GM12878 (cell line): ENCODE results near the gene CCNY. TPM values are rescaled to one million over a fixed set of nuclear protein-coding genes. Genes with fewer than 3 reads are reported as not detected.

Experiments used
- ATAC-seq: fragments of 200-7000 bp; cut with Tn5 transposase; 3 replicates; pipeline ENCODE4 v1.9.1; 2020; ENCODE audit warnings: mild to moderate bottlenecking, moderate library complexity
- BruUV-seq: library from RNA; stranded (reverse); fragments of 400-500 nt; replicated peaks from 2 replicates; lab custom pipeline; 2021; lab: Mats Ljungman, UMichigan
- CTCF ChIA-PET: fragments of 300-600 bp; sonication (Branson Sonifier 250); formaldehyde crosslinking; extraction: SDS; loops from one replicate; lab custom pipeline; 2021; ENCODE audit warnings: inconsistent platforms; lab: Yijun Ruan, JAX
- POLR2A ChIA-PET: fragments of 350-600 bp; formaldehyde crosslinking; extraction: SDS; loops from one replicate; lab custom pipeline; 2021; ENCODE audit warnings: inconsistent platforms; lab: Charles Lee
- RAD21 ChIA-PET: fragments of 300-600 bp; sonication (Branson Sonifier 250); formaldehyde crosslinking; loops from one replicate; lab custom pipeline; 2023; ENCODE audit warnings: antibody characterized with exemption; ENCODE audit not compliant: unreplicated experiment; lab: Charles Lee
- SMC1A ChIA-PET: fragments of 300-600 bp; sonication (Branson Sonifier 250); formaldehyde crosslinking; loops from one replicate; lab custom pipeline; 2023; ENCODE audit not compliant: unreplicated experiment, uncharacterized antibody; lab: Charles Lee
- DNase-seq: peaks from one replicate; pipeline ENCODE4 v3.0.0-alpha.2; 2011; ENCODE audit warnings: low read depth, low spot score
- FAIRE-seq: peaks from 3 replicates; lab custom pipeline; 2011; peaks lifted over from hg19 to GRCh38; lab: Jason Lieb, UNC
- H2AFZ ChIP-seq: 2 replicates; pipeline ENCODE4 v1.6.0; 2011; ENCODE audit warnings: low read depth, low read length, control low read depth; ENCODE audit not compliant: control insufficient read depth
- H3K27ac ChIP-seq: 2 replicates; pipeline ENCODE4 v1.5.1; 2011; ENCODE audit warnings: control low read depth; ENCODE audit not compliant: control insufficient read depth, insufficient read depth
- H3K27me3 ChIP-seq, 2 experiments: replicated peaks in 1 of 2; 2 replicates each; pipeline versions ENCODE4 v1.6.0 to v1.6.1; 2011; ENCODE audit warnings: low read length in 1 of 2; ENCODE audit not compliant: control insufficient read depth in 2 of 2, insufficient read depth in 2 of 2
- H3K36me3 ChIP-seq, 2 experiments: 2 replicates each; pipeline ENCODE4 v1.5.1; 2011; ENCODE audit warnings: low read length in 1 of 2; ENCODE audit not compliant: control insufficient read depth in 2 of 2, insufficient read depth in 2 of 2
- H3K4me1 ChIP-seq: 2 replicates; pipeline ENCODE4 v1.6.1; 2011; ENCODE audit warnings: mild to moderate bottlenecking, low read length, moderate library complexity, mixed read lengths; ENCODE audit not compliant: control insufficient read depth, insufficient read depth
- H3K4me2 ChIP-seq: 2 replicates; pipeline ENCODE4 v1.6.0; 2011; ENCODE audit warnings: control low read depth; ENCODE audit not compliant: control insufficient read depth, insufficient read depth
- H3K4me3 ChIP-seq: fragments of 200-600 bp; sonication (generic); 2 replicates; pipeline ENCODE4 v1.5.1; 2016
- H3K79me2 ChIP-seq: 2 replicates; pipeline ENCODE4 v1.6.0; 2011; ENCODE audit warnings: low read length; ENCODE audit not compliant: control insufficient read depth, insufficient read depth
- H3K9ac ChIP-seq: 2 replicates; pipeline ENCODE4 v1.8.0; 2011; ENCODE audit warnings: low read length, control low read depth, mixed read lengths; ENCODE audit not compliant: control insufficient read depth, insufficient read depth
- H3K9me3 ChIP-seq: replicated peaks from 3 replicates; pipeline ENCODE4 v1.5.1; 2011; ENCODE audit warnings: mild to moderate bottlenecking, low read length; ENCODE audit not compliant: control insufficient read depth, insufficient read depth
- H4K20me1 ChIP-seq: 2 replicates; pipeline ENCODE4 v1.6.0; 2011; ENCODE audit not compliant: control insufficient read depth, insufficient read depth
- BHLHE40 ChIP-seq, 2 experiments: fragments of 450-650 bp in 1 of 2; IDR thresholded peaks; 2 replicates each; pipeline ENCODE4 v1.6.1; 2011 to 2017; ENCODE audit warnings: low read depth in 2 of 2, borderline replicate concordance in 1 of 2, improper control_type of control experiment in 1 of 2, low read length in 1 of 2, mild to moderate bottlenecking in 1 of 2
- FOXK2 ChIP-seq: fragments of 450-650 bp; IDR thresholded peaks from 2 replicates; pipeline ENCODE4 v1.6.1; 2017; ENCODE audit warnings: mild to moderate bottlenecking, moderate library complexity
- FOXM1 ChIP-seq: IDR thresholded peaks from 2 replicates; pipeline ENCODE4 v1.6.1; 2012; ENCODE audit warnings: low read depth, mild to moderate bottlenecking, inconsistent platforms, low read length, moderate library complexity
- HDAC6 ChIP-seq: fragments of 200-600 bp; sonication (generic); IDR thresholded peaks from one replicate; pipeline ENCODE4 v1.8.0; 2017; ENCODE audit warnings: antibody characterized with exemption; ENCODE audit not compliant: unreplicated experiment
- JUNB ChIP-seq: IDR thresholded peaks from 2 replicates; pipeline ENCODE4 v1.6.1; 2016; ENCODE audit warnings: antibody characterized with exemption, mild to moderate bottlenecking
- NFYB ChIP-seq: IDR thresholded peaks from 2 replicates; pipeline ENCODE4 v1.6.1; 2011; ENCODE audit warnings: low read depth, mild to moderate bottlenecking, low read length, improper control_type of control experiment, moderate library complexity; ENCODE audit not compliant: insufficient read depth
- NR2C1 ChIP-seq: fragments of 450-650 bp; IDR thresholded peaks from 2 replicates; pipeline ENCODE4 v1.6.1; 2017; ENCODE audit warnings: antibody characterized with exemption, mild to moderate bottlenecking, moderate library complexity
- NR2C2 ChIP-seq: IDR thresholded peaks from 2 replicates; pipeline ENCODE4 v1.6.1; 2011; ENCODE audit warnings: borderline replicate concordance, low read depth; ENCODE audit not compliant: control insufficient read depth, insufficient read length
- NRF1 ChIP-seq: conservative IDR thresholded peaks from 2 replicates; pipeline ENCODE4 v1.6.1; 2011; ENCODE audit warnings: mild to moderate bottlenecking, low read depth, low read length, improper control_type of control experiment
- POLR2AphosphoS5 ChIP-seq: IDR thresholded peaks from 2 replicates; pipeline ENCODE4 v1.6.1; 2011; ENCODE audit warnings: mild to moderate bottlenecking, low read length, inconsistent platforms
- POU2F2 ChIP-seq: IDR thresholded peaks from 3 replicates; pipeline ENCODE4 v1.6.1; 2011; ENCODE audit warnings: low read depth, mild to moderate bottlenecking, low read length, borderline replicate concordance
- SIN3A ChIP-seq: IDR thresholded peaks from 2 replicates; pipeline ENCODE4 v1.6.1; 2012; ENCODE audit warnings: low read depth, low read length, improper control_type of control experiment
- STAT3 ChIP-seq: IDR thresholded peaks from 2 replicates; pipeline ENCODE4 v1.6.1; 2011; ENCODE audit warnings: low read depth, low read length, improper control_type of control experiment
- TCF12 ChIP-seq: IDR thresholded peaks from 2 replicates; pipeline ENCODE4 v1.6.1; 2011; ENCODE audit warnings: low read depth, mild to moderate bottlenecking, low read length
- TCF7 ChIP-seq: IDR thresholded peaks from 2 replicates; pipeline ENCODE4 v1.6.1; 2014; ENCODE audit warnings: antibody characterized with exemption, borderline replicate concordance
- ZNF622 ChIP-seq: fragments of 450-650 bp; IDR thresholded peaks from 2 replicates; pipeline ENCODE4 v1.6.1; 2017; ENCODE audit warnings: mild to moderate bottlenecking, inconsistent platforms
- WGBS: methylation state at CpG from one replicate; pipeline ENCODE4 v1.1.6; 2016; ENCODE audit warnings: low lambda C conversion rate; ENCODE audit not compliant: insufficient replicate concordance, insufficient coverage; ENCODE audit errors: missing lambda C conversion rate; 5-methylcytosine and 5-hydroxymethylcytosine counted together
- in situ Hi-C: fragments of 300-500 bp; cut with MboI; formaldehyde crosslinking; loops from 9 replicates; pipeline ENCODE4 v1.14.3; 2018; ENCODE audit warnings: mixed read lengths
- intact Hi-C: fragments of 100-400 bp; cut with micrococcal nuclease; formaldehyde crosslinking; loops from one replicate; pipeline ENCODE4 v1.14.2; 2022; ENCODE audit not compliant: unreplicated experiment
- polyA plus RNA-seq, 11 experiments: library from polyadenylated mRNA; depleted of rRNA in 4 of 11; unstranded in 6 of 11; stranded (reverse) in 5 of 11; fragments of >200 nt; fragmentation: Nextera tagmentation in 4 of 11; fragmentation: Illumina TruSeq in 1 of 11; extraction: Ambion mirVana in 4 of 11; extraction: Trizol in 1 of 11; gene quantifications; 1 replicate in 1 of 11; 2 replicates in 10 of 11; pipeline versions ENCODE4 v1.2.1 to v1.2.3, GENCODE V29; 2011 to 2016; ENCODE audit warnings: inconsistent platforms in 2 of 11, missing spikeins in 2 of 11, low read depth in 1 of 11
- total RNA-seq, 4 experiments: library from RNA; depleted of rRNA in 3 of 4; stranded (reverse); fragments of >200 nt in 3 of 4; fragmentation: Illumina TruSeq in 1 of 4; extraction: Trizol in 1 of 4; gene quantifications; 2 replicates each; pipeline versions ENCODE4 v1.2.1 to v1.2.3, GENCODE V29; 2013 to 2021
- TF ChIP-seq, protein P1 (sequence below): fragments of 450-650 bp; IDR thresholded peaks from 2 replicates; pipeline ENCODE4 v1.6.1; 2014; ENCODE audit warnings: mild to moderate bottlenecking
- TF ChIP-seq, protein P2 (sequence below): fragments of 450-650 bp; IDR thresholded peaks from 2 replicates; pipeline ENCODE4 v1.6.1; 2018; ENCODE audit warnings: mild to moderate bottlenecking, low read depth, moderate library complexity; ENCODE audit not compliant: partially characterized antibody

Gene CCNY
- total and polyA plus RNA-seq, 10 of the 15 experiments (the other 5 are each of a cell fraction or from before 2014, with no cell fraction given) = 3.6 to 50.0 (median 26.1) TPM

DNA sequence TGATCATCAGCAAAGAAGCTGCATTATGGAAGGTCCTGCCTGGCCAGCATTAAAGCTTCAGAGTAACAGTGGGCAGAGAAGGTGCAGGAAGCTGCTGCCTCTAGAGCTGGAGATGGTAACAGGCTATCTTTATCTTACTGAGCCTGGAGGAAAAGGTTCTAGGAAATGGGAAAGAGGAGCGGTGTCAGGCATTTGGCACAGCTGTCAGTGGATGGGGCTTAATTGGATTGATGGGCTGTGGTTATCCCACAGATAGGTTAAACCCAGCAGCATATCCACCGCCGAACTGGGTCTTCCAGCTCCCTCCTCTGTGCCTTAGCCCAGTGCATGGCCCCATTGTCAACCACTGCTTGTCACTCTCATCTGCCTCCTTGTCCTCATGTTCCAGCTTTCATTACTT, 127.6 kb downstream of the CCNY start:
- in situ Hi-C loops = no loop called here
- intact Hi-C loops = no loop called here
- H4K20me1 ChIP-seq = peaks cover 3% of the 10 kb centered on the region

More for the DNA sequence above, 127.6 kb downstream of the CCNY start:
- ChIA-PET SMC1A (interaction anchor here (1.0 kb wide), 1 partner anchor 8 kb away, joined by 4 read pairs; no protein-coding TSS in a partner anchor), RAD21 (interaction anchor here (0.5 kb wide), 1 partner anchor 611 kb away, joined by 3 read pairs; no protein-coding TSS in a partner anchor), POLR2A (no interaction called here), CTCF (interaction anchor here (0.6 kb wide), 1 partner anchor 1228 kb away, joined by 3 read pairs; no protein-coding TSS in a partner anchor)
- H3K79me2 ChIP-seq = peaks cover 10% of the 10 kb centered on the region
- H3K4me3 ChIP-seq = no peak overlapping the region
- H3K27ac ChIP-seq = no peak overlapping the region
- H3K36me3 ChIP-seq = no peaks in the 10 kb centered on the region
- TF ChIP-seq NRF1 (no peak), ZNF622 (no peak), NFYB (no peak), FOXM1 (no peak), POLR2AphosphoS5 (no peak), TCF7 (no peak), HDAC6 (no peak), NR2C2 (no peak), NR2C1 (no peak), BHLHE40 (IDR thresholded peaks at IDR 0.05; ENCODE audit: borderline replicate concordance in 1 of 2, low read depth in 2 of 2, low read length in 1 of 2) (no peak), SIN3A (no peak), TCF12 (no peak), POU2F2 (no peak), FOXK2 (no peak), STAT3 (no peak), JUNB (no peak)
- TF ChIP-seq, protein P1, sequence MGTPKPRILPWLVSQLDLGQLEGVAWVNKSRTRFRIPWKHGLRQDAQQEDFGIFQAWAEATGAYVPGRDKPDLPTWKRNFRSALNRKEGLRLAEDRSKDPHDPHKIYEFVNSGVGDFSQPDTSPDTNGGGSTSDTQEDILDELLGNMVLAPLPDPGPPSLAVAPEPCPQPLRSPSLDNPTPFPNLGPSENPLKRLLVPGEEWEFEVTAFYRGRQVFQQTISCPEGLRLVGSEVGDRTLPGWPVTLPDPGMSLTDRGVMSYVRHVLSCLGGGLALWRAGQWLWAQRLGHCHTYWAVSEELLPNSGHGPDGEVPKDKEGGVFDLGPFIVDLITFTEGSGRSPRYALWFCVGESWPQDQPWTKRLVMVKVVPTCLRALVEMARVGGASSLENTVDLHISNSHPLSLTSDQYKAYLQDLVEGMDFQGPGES = no peak
- TF ChIP-seq, protein P2, sequence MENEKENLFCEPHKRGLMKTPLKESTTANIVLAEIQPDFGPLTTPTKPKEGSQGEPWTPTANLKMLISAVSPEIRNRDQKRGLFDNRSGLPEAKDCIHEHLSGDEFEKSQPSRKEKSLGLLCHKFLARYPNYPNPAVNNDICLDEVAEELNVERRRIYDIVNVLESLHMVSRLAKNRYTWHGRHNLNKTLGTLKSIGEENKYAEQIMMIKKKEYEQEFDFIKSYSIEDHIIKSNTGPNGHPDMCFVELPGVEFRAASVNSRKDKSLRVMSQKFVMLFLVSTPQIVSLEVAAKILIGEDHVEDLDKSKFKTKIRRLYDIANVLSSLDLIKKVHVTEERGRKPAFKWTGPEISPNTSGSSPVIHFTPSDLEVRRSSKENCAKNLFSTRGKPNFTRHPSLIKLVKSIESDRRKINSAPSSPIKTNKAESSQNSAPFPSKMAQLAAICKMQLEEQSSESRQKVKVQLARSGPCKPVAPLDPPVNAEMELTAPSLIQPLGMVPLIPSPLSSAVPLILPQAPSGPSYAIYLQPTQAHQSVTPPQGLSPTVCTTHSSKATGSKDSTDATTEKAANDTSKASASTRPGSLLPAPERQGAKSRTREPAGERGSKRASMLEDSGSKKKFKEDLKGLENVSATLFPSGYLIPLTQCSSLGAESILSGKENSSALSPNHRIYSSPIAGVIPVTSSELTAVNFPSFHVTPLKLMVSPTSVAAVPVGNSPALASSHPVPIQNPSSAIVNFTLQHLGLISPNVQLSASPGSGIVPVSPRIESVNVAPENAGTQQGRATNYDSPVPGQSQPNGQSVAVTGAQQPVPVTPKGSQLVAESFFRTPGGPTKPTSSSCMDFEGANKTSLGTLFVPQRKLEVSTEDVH = no peak
- H2AFZ ChIP-seq = no peak overlapping the region
- FAIRE-seq (no peak), ATAC-seq (no peak), DNase-seq (no peak)
- BruUV-seq = no TSS peak
- H3K4me1 ChIP-seq = peaks cover 14% of the 10 kb centered on the region
- no peak overlapping the region for H3K9ac ChIP-seq
- 76% methylated on average over 3 of the region's 3 CpGs for WGBS
- H3K9me3 ChIP-seq = no peaks in the 10 kb centered on the region
- H3K27me3 ChIP-seq = no peaks in the 10 kb centered on the region
- H3K4me2 ChIP-seq = no peak overlapping the region
